H1 (cell line): Measurements from ENCODE around the gene RASGRP1. TPM values are rescaled to one million over a fixed set of nuclear protein-coding genes. Genes with fewer than 3 reads are reported as not detected.

Experiments used
- ATF2 ChIP-seq: IDR thresholded peaks from 2 replicates; pipeline ENCODE4 v1.6.1; 2012; ENCODE audit warnings: low read length, inconsistent platforms
- CHD7 ChIP-seq: fragments of 300-600 bp; sonication (generic); IDR thresholded peaks from 2 replicates; pipeline ENCODE4 v1.7.1; 2012; ENCODE audit warnings: low read length, moderate library complexity, mild to moderate bottlenecking, inconsistent platforms; ENCODE audit not compliant: insufficient replicate concordance
- CREB1 ChIP-seq: IDR thresholded peaks from 2 replicates; pipeline ENCODE4 v1.6.1; 2012; ENCODE audit warnings: inconsistent platforms
- HDAC6 ChIP-seq: IDR thresholded peaks from one replicate; pipeline ENCODE4 v1.7.1; 2012; ENCODE audit warnings: low read depth, mild to moderate bottlenecking, inconsistent platforms, low read length, moderate library complexity
- RFX5 ChIP-seq: IDR thresholded peaks from 2 replicates; pipeline ENCODE4 v1.6.1; 2011; ENCODE audit warnings: low read depth, low read length, improper control_type of control experiment, borderline replicate concordance
- RNF2 ChIP-seq: fragments of 200-900, 300-1000 bp; sonication (generic); IDR thresholded peaks from 2 replicates; pipeline ENCODE4 v1.7.1; 2016; ENCODE audit warnings: borderline replicate concordance, low read depth, mild to moderate bottlenecking, antibody characterized with exemption, low read length; ENCODE audit not compliant: poor library complexity, severe bottlenecking; ENCODE audit errors: missing control alignments
- TAF1 ChIP-seq: IDR thresholded peaks from 2 replicates; pipeline ENCODE4 v1.6.1; 2011; ENCODE audit warnings: mild to moderate bottlenecking, low read depth, low read length
- YY1 ChIP-seq: IDR thresholded peaks from 2 replicates; pipeline ENCODE4 v1.6.1; 2011; ENCODE audit warnings: low read depth, mild to moderate bottlenecking, low read length
- polyA plus RNA-seq, 7 experiments: library from polyadenylated mRNA; depleted of rRNA in 3 of 7; stranded (reverse) in 5 of 7; unstranded in 2 of 7; fragments of >200 nt in 5 of 7; fragments of 200-250 nt in 2 of 7; gene quantifications; 1 replicate in 5 of 7; 2 replicates in 1 of 7; 4 replicates in 1 of 7; pipeline versions ENCODE4 v1.2.1 to v1.2.3, GENCODE V29; 2011 to 2013; ENCODE audit warnings: missing spikeins in 2 of 7, mixed read lengths in 2 of 7
- total RNA-seq: library from RNA; stranded (reverse); fragmentation: NEBNext Ultra II Directional; extraction: Animal tissue kit (Norgen Biotek cat#: 25700); gene quantifications from 2 replicates; pipeline ENCODE4 v1.2.1, GENCODE V29; 2021

RASGRP1 gene
- total and polyA plus RNA-seq, 2 of the 8 experiments (the other 6 are each of a cell fraction or from before 2014, with no cell fraction given), result 1.1 to 2.1 TPM

GRCh38 chr15:38545179-38545578 lies 19.4 kb downstream of the RASGRP1 start (continued):
- TF ChIP-seq CHD7 (no peak), TAF1 (no peak), ATF2 (no peak), RFX5 (no peak), RNF2 (no peak), HDAC6 (no peak), CREB1 (no peak), YY1 (no peak)
